C1 segment of cervical spinal cord (tissue), 14 donors: ENCODE data around the gene RAD18.
A peak's percentile ranks its signal among the peaks of the same experiment; 100 is the strongest.

ENCODE experiments used
- DNase-seq, 14 donors: peaks; one replicate each; lab custom pipeline; 2025; lab: John Stamatoyannopoulos, UW

The RAD18 gene

GRCh38 chr3:8963137-8963853, at the start of gene RAD18:
Gene RAD18 (minus strand): TSS chr3:8963472. CDS start chr3:8963385, 87 bp downstream.
- peak; percentile 46 to 90 (median 83) for DNase-seq

DNA sequence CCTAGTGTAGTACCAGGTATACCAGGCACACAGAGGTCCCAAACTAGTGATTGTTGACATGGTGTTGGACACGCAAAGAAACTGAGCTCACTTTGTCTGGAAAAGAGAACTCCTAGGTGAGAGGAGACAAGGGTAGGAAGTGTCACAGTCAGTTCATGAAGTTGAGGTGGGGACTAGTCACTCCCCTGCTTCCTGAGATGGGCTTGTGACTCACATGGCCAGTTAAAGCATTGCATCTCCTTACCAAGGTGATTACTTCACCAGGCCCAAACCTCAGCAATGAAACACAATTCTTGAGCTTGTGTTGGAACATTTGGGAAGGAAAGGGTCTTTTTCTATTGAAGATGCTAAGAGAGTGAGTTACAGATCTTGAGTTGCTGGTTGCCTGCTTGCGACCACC, 49.2 kb upstream of the RAD18 start:
- DNase-seq: no peak

GRCh38 chr3:9009976-9010545, 46.8 kb upstream of the RAD18 start:
- no peak for DNase-seq

DNA sequence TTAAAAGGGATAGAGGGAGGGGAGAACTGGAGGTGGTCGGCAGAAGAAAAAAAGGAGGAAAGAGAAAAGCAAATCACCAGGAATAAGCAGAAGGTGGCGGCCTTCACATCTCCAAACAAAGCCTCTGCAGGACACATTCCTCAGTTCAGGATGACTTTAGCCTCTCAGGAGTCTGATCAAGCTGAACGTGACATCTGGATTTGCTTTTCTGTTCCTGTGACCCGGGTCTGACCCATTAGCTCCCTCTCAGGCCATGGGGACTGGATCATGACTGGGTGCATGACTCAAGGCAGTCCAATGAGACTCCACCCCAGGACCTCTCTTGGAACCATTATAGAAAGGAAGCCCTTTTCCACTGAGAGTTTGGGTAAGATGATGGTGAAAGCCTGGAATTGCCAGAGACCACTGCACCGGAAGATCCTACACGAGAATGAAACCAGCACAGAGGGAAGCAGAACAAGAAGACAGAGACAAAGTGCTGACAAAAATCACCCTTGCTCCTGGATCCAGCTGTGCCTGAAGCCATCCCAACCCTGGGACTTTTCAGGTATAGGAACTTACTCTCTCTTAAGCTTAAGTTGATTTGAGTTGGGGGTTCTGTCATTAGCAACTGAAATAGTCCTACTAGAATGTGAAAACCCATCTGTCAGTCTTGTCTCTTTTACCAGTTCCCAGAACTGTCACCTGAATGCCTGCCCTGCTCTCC, 45.4 kb upstream of the RAD18 start:
- DNase-seq: no peak

GRCh38 chr3:9007928-9008327, 44.7 kb upstream of the RAD18 start:
- DNase-seq: no peak

DNA sequence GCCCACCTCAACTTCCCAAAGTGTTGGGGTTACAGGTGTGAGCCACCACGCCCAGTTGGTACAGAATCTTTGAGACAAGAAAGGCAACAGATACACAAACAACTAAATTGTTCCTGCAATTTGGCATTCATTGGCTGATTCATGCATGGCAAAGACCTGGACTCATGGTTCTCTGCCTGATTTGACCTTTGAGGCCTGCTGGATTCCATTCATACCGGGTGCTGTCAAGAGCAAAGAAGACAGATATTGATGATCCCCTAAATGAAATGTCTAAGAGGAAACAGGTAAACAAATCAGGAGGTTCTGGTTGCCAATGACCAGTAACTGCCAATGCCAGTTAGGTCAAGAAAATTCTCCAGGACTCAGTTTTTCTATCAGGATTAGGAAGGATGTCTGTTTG, 43.9 kb upstream of the RAD18 start:
- no peak for DNase-seq

DNA sequence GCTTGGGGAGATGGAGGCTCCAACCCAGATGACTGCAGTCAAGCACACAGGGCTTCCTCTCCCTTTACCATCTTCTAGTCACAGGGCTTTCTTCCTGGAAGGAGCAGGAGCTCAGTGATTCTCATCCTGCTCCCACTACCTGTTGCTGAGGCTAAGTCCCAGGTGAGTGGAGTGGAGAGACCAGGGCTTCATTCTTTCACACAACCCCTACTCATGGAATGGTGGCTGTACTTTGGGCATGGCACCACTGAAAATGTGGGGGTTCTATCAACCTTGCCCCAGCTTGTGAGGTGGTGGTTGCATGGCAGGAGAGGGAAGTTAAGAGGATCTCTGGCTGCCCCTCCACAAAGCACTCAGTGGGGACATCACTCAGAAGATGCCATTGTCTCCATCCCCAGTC, 36.8 kb upstream of the RAD18 start:
- DNase-seq: no peak

GRCh38 chr3:8997151-8997550, 33.9 kb upstream of the RAD18 start:
- no peak for DNase-seq

GRCh38 chr3:8996681-8997121, 33.4 kb upstream of the RAD18 start:
- peak in 11 of 14 donors; percentile 11 to 71 (median 29) for DNase-seq

GRCh38 chr3:8996216-8996615, 32.9 kb upstream of the RAD18 start:
- no peak for DNase-seq

GRCh38 chr3:8994226-8994625, 31.0 kb upstream of the RAD18 start:
- no peak for DNase-seq

DNA sequence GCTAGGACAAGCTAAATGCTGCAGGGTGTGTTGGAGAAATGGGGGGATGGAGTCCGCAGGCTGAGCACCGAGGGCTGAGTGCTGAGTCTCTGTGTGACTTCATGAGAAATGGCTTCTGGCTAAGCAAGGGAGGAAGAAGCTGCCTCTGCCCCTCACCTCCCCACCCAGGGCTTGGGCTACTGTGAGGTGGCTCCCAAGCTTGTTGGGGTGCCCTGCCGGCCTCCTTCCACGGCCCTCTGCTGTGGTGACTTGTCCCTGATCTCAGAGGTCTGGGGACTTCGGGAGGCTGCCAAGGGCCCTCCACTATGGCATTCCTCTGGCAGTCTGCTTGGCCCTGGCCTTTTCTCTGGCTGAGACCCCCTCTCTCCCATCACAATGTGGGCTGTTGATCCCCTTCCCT, 30.1 kb upstream of the RAD18 start:
- DNase-seq: no peak

- no peak for DNase-seq
Observed at GRCh38 chr3:8992854-8993253, 29.6 kb upstream of the RAD18 start.

DNA sequence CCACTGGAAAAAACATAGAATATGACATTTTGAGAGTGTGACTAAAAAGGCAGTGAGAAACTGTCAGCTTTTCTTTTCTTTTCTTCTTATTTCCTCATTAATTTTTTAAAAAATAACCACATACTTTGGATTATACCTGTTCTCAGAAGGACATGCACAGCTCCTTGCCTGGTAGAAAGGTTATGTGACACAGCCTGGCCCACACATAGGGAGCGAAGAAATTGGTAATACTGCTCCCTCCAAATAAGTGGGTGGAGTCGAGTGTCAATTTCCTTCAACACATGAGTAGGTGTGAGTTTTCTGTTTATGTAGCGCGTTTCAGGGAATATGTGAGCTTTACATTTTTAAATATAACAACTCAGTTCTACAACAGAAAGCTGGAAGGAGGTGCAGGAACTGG, 28.9 kb upstream of the RAD18 start:
- no peak for DNase-seq

- no peak for DNase-seq
Observed at GRCh38 chr3:8990266-8991215, 27.3 kb upstream of the RAD18 start.

DNA sequence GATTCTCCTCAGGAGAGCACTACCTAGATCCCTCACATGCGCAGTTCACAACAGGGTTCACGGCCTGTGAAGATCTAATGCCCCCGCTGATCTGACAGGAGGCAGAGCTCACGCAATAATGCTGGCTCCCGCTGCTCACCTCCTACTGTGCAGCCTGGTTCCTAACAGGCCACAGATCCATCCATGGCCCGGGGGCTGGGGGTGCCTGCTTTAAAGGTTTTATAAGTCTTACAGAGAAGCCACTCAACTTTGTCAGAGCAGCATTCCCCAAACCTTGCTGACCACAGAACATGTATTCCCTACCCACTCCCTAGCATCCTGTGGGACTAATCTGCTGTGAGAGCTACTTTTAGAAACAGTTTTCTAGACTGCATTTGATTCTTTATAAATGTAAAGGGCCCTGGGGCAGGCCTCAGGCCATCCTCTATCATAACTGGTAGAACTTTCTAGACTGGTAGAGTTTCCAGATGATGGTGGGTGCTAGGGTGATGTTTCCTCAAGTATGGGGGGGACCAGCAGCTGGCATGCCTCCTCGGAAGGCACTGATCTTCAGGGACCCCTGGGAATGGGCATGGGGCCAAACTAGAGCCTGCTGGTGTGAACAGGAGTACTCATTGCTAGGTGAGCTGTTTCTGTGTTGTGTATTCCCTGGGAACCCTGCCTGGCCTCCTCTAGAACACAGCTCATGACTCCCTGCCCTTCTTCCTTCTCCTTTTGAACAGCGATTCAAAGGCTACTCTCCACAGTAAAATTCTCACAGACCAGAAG, 25.7 kb upstream of the RAD18 start:
- DNase-seq: no peak

- DNase-seq: no peak
Observed at GRCh38 chr3:8988384-8988655, 25.0 kb upstream of the RAD18 start.

DNA sequence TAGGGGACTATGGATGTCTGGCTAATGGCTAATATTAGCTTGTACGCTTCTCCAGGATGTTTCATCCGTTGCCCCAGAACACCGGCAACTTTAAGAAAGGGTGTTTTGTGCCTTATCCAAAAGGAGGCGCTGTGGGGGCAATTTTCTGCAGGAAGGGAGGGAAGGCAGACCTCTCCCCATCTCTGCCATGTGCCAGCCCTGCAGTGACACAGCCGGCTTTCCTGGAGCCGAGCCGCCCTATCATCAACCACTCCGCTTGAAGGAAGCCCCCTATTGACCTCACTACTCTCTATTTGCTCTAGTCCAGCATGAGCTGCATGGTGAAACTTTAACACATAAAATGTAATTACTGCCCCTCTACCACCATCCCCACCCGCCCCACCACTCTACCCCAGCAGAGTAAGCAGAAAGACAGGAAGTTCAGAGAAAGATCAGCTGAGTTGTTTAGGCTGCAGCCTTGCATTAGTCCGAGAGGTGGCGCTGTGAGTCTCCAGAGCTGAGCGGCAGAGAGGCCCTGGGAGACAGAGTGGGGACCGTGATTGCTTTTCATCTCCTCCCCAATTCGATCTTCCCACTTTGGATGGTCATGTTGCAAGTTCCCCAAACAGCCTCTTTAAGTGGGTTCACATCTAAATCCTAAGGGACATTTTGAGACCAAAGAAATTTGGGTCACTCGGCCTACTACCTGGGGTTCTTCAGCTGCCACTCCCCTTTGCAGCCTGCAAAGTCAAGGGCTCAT, 24.5 kb upstream of the RAD18 start:
- DNase-seq: peak in 11 of 14 donors; percentile 21 to 72 (median 59)

DNA sequence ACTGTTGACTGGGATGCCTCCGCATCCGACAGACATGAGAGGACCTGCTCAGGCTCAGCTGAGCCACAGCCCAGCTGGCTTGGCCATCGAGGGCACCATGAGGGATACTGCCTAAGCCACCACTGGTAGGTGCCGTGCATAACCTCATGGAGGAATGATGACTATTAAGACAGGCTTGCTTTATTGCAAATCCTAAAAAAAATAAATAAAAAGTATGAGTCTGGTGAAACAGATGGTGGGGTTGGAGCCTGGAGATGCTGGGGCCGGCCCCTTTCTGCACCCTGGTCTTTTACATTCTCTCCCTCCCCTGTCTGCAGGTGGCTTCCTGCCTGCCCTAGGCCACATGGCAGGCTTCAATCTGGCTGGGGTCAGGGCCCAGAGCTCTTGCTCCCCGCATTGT, 24.0 kb upstream of the RAD18 start:
- DNase-seq: peak in 1 of 14 donors; percentile 61

DNA sequence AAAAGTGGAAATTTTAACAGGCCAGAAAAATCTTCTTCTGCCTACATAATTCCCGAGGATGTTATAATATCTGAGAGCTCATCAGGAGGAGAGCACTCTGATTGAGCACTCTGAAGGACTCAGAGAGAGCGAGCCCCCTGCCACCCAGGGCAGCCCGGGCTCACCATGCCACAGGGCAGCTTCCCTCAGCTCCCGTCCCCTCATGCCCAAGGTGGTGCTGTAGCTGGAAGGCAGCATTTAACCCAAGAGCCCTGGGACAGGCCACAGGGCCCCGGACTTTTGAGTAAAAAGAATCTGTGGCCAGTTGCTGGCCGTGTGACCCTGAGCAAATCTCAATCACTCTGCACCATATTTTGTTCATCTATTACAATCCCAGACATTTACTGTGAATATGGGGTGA, 23.5 kb upstream of the RAD18 start:
- no peak for DNase-seq

GRCh38 chr3:8985876-8986275, 22.6 kb upstream of the RAD18 start:
- no peak for DNase-seq
